Renal cortex interstitium (tissue), 11 donors: ENCODE results near the gene LMF1. TPM values are rescaled to one million over a fixed set of nuclear protein-coding genes. Genes with fewer than 3 reads are reported as not detected.
"Not testable (repeated sequence)": the region's sequence is repeated elsewhere in the genome, so short reads cannot be mapped to it uniquely, and the experiment has no call there.

Experiments
- DNase-seq, 11 donors: peaks; one replicate each; pipeline ENCODE4 v3.0.0-alpha.2; 2013; ENCODE audit warnings: low read depth in 9 of 11, low spot score in 4 of 11; ENCODE audit errors: extremely low read depth in 1 of 11
- polyA plus RNA-seq, 3 donors: library from polyadenylated mRNA; unstranded; fragments of 120-200 nt; gene quantifications; one replicate each; pipeline ENCODE4 v1.2.1, GENCODE V29; 2013; ENCODE audit not compliant: insufficient read length in 3 of 3

The LMF1 gene
- polyA plus RNA-seq, 3 donors = 14.3 to 23.0 (median 18.4) TPM

- DNase-seq = no peak
Observed at GRCh38 chr16:964356-965035, 6.3 kb downstream of the LMF1 start.

- no peak for DNase-seq
Observed at GRCh38 chr16:963913-964312, 6.9 kb downstream of the LMF1 start.

DNA sequence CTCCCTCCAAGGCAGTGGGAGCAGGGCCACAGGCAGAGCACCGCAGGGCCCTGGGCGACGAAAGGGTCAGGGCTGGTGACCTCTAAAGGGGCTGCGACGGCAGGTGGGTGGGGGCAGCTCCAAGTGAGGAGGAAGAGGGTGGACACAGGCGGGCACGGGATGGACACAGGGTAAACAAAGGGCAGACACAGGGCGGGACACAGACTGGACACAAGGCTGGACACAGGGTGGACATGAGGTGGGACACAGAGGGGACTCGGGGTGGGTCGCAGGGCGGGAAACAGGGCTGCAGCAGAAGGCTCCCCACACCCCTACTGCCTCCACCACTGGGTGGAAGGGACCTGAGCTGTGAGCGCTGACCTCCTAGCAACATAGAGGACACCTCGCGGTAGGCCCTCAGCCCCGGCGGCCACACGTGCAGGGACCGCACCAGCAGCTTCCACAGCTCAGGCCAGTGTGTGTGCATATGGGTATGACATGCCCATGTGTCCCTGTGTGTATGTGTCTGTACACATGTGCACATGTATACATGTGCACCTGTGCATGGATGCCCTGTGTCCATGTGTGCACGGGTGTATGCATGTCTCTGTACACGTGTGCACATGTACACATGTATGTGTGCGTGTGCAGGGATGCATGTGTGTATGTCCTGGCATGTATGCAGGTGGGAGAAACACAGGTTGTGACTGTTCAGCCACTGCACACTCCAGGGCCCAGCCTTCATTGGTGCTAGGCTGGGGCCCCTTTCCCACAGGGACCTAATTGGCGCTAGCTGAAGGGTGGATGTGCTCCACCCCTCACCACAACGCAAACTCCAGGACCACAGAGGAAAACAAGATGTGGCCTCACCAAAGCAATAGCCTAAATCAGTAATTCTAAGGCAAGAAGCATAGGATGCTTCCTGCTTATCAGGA, 7.6 kb downstream of the LMF1 start:
- no peak for DNase-seq

DNA sequence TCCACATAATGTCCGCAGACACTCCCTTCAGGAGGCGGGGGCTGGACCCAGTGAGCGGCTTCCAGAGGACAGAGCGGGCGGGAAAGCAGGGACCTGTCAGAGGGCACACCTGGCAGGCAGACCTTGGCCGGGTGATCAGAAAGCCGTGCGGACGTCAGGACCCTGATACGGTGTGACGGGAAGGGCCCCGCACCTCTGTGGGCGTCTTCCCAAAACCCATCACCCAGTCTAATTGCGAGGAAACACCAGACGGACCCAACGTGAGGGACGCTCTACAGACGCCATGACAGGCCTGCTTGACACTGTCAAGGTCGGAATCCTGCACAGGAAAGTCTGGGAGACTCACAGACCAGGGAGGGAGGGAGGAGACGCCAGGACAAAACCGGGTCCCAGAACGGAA, 8.4 kb downstream of the LMF1 start:
- DNase-seq = no peak

DNA sequence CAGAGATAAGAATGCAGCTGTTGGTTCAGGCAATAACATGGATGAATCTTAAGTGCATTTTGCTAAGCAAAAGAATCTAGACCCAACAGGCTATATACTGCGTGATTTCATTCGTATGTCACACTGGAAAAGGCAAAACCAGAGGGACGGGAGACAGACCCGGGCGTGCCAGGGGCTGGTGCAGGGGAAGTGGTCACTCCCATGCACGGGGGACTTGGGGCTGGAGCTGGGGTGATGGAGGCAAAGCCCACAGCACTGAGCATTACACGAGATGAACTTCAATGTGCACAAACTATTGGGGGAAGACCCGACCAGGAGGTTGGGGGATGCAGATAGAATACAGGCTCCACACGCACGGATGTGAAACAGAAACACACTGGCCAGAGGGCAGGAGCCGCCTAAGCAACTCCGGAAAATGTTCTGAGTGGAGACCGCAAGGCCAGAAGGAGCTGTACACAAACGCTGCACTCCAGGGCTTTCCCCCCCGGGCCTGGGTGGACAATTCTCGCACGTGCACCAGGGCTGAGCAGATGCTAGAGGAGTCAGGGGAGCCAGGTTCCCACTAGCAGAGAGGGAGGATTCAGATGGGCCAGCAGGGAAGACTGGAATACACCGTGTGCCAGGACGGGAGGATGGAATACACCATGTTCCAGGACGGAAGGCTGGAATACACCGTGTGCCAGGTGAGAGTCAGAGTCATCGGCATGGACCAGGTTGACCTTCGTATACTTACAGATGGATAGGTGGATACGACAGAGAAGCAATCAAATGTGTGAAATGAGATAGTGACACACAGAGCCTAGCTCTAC, 11.3 kb downstream of the LMF1 start:
- DNase-seq = no peak

- DNase-seq = not testable (repeated sequence)
Observed at GRCh38 chr16:955766-956165, 15.0 kb downstream of the LMF1 start.

GRCh38 chr16:953818-954217, 17.0 kb downstream of the LMF1 start:
- DNase-seq = not testable (repeated sequence)

DNA sequence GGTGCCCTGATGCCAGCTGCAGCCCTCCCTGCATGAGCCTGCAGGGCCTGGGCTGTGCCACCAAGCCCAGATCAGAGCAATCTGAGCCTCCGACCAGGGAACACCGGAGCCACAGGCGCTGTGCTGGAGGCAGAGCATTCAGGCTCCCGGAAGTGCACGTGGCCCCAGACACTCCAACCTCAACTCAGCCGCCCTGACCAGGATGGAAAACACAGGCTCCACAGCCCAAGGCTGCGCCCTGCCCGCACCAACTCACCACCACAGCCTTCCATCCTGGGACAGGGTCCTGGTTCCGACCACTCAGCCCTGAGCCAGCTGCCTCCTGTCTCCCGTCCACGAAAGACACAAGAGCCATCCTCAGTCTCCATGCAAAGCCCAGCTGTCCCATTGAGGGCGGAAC, 18.5 kb downstream of the LMF1 start:
- DNase-seq = no peak

DNA sequence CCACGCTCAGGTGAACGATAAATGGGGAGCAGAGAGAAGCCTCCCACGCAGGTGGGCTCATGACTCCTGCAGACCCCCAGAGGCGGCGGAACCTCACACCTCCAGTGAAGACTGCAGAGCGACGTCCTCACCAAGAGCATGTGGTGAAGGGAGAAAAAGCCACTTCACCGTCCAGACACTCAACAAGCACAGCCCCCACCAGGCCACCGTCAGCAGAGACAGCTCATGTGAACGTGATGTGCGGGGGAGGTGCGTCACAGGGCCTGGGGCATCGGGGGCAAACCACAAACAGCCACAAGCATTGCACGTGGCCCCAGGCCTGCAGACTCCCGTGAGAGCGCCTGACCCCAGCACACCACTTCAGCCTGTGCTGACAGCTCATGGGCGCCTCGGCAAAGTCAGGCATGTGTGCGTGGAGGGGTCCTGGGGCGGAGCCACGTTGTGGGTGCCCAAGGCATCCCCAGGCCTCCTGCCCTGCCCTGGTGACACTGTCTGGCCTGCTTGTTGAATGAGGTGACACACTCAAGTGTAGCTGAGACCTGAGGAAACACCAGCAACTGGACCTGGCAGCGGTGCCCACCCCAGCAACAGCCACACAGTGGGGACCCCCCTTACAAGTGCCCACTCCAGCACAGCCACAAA, 19.0 kb downstream of the LMF1 start:
- no peak for DNase-seq

- not testable (repeated sequence) for DNase-seq
Observed at GRCh38 chr16:950733-951573, 19.8 kb downstream of the LMF1 start.

- DNase-seq = not testable (repeated sequence)
Observed at GRCh38 chr16:948767-949166, 22.0 kb downstream of the LMF1 start.

- DNase-seq = not testable (repeated sequence)
Observed at GRCh38 chr16:947922-948303, 22.9 kb downstream of the LMF1 start.

DNA sequence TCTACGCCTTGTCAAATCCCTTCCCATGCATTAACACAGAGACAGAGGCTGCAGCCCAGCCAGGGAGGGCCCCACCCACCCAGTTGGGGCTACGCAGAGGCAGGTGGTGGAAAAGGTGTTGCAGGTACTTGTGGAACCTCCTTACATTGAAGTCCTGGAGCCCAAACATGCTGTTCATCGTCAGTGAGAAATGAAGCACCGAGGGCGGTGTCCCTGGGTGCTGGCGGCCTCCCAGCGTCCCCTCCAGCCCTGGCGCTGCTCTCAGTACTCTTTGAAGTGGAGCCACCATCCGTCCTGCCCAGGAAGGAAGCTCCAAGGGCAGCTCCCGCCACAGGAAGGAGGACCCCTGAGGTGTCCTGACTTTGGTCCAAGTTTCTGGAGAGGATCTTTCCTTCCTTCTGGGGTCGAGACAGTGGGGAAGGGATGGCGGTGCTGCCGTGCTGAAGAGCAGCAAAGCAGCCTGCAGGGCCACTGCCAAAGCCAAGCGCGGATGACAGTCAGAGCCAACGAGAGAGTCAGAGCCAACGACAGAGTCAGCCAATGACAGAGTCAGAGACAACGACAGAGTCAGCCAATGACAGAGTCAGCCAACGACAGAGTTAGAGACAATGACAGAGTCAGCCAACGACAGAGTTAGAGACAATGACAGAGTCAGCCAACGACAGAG, 23.4 kb downstream of the LMF1 start:
- DNase-seq = no peak

DNA sequence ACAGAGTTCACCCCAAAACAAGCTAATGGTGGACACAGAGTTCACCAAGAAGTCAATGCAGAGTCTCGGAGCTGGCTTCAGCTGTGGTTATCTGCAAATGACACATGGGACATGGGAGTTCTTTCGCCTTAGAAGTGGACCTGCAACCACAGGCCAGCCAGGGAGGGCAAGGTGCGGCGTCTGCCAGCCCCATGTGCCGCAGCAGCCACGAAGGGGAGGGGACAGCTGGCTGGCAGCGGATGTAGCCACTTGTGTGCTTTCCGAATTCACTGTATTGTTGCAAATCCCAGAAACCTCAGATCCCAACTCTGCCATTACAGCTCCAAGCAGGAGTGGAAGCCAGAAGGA, 24.8 kb downstream of the LMF1 start:
- no peak for DNase-seq

GRCh38 chr16:945271-946047, 25.3 kb downstream of the LMF1 start:
- DNase-seq = no peak

GRCh38 chr16:943971-944370, 26.8 kb downstream of the LMF1 start:
- DNase-seq = no peak

- no peak for DNase-seq
Observed at GRCh38 chr16:942436-943060, 28.2 kb downstream of the LMF1 start.
